H1 (cell line): ENCODE measurements around the gene C11orf98.

Experiments
- BCL11A ChIP-seq, 2 experiments: IDR thresholded peaks; one replicate each; pipeline ENCODE4 v1.6.1; 2011; ENCODE audit warnings: low read depth in 2 of 2, low read length in 2 of 2, mild to moderate bottlenecking in 2 of 2
- CBX5 ChIP-seq: fragments of 300-800, 300-1000 bp; sonication (generic); IDR thresholded peaks from 2 replicates; pipeline ENCODE4 v1.7.1; 2016; ENCODE audit warnings: antibody characterized with exemption, low read length, low read depth
- CBX8 ChIP-seq: fragments of 300-800, 300-1000 bp; sonication (generic); IDR thresholded peaks from 2 replicates; pipeline ENCODE4 v1.7.1; 2016; ENCODE audit warnings: low read depth, low read length, borderline replicate concordance
- CHD2 ChIP-seq: IDR thresholded peaks from 2 replicates; pipeline ENCODE4 v1.6.1; 2012; ENCODE audit warnings: low read length, improper control_type of control experiment
- EGR1 ChIP-seq: IDR thresholded peaks from 2 replicates; pipeline ENCODE4 v1.6.1; 2011; ENCODE audit warnings: low read depth, low read length, borderline replicate concordance
- EP300 ChIP-seq, 2 experiments: IDR thresholded peaks; 1 replicate in 1 of 2; 2 replicates in 1 of 2; pipeline ENCODE4 v1.6.1; 2011 to 2012; ENCODE audit warnings: low read depth in 2 of 2, low read length in 2 of 2, mild to moderate bottlenecking in 2 of 2, borderline replicate concordance in 1 of 2, inconsistent platforms in 1 of 2, moderate library complexity in 1 of 2
- EZH2 ChIP-seq: fragments of 200-600 bp; sonication (generic); IDR thresholded peaks from 2 replicates; pipeline ENCODE4 v1.7.1; 2012; ENCODE audit warnings: low read depth, mild to moderate bottlenecking, moderate library complexity, low read length, inconsistent platforms; ENCODE audit not compliant: severe bottlenecking
- RAD21 ChIP-seq, 2 experiments: IDR thresholded peaks in 1 of 2; conservative IDR thresholded peaks in 1 of 2; 2 replicates each; pipeline ENCODE4 v1.6.1; 2011; ENCODE audit warnings: low read depth in 2 of 2, low read length in 2 of 2, improper control_type of control experiment in 1 of 2, inconsistent platforms in 1 of 2, mild to moderate bottlenecking in 1 of 2, moderate library complexity in 1 of 2
- SUZ12 ChIP-seq: fragments of 200-600 bp; sonication (generic); IDR thresholded peaks from 2 replicates; pipeline ENCODE4 v1.6.1; 2012; ENCODE audit warnings: mild to moderate bottlenecking, inconsistent platforms, low read length, moderate library complexity, mixed read lengths
- TAF1 ChIP-seq: IDR thresholded peaks from 2 replicates; pipeline ENCODE4 v1.6.1; 2011; ENCODE audit warnings: mild to moderate bottlenecking, low read depth, low read length
- TF ChIP-seq, protein P1 (sequence below), 3 experiments: IDR thresholded peaks; 1 replicate in 2 of 3; 2 replicates in 1 of 3; pipeline versions ENCODE4 v1.5.1 to v1.6.1; 2011; ENCODE audit warnings: low read length in 3 of 3, mild to moderate bottlenecking in 3 of 3, inconsistent platforms in 2 of 3, low read depth in 1 of 3, moderate library complexity in 1 of 3; ENCODE audit not compliant: insufficient read depth in 1 of 3; ENCODE audit errors: control extremely low read depth in 1 of 3
- TF ChIP-seq, protein P2 (sequence below): IDR thresholded peaks from 2 replicates; pipeline ENCODE4 v1.6.1; 2012; ENCODE audit warnings: low read length, inconsistent platforms

DNA sequence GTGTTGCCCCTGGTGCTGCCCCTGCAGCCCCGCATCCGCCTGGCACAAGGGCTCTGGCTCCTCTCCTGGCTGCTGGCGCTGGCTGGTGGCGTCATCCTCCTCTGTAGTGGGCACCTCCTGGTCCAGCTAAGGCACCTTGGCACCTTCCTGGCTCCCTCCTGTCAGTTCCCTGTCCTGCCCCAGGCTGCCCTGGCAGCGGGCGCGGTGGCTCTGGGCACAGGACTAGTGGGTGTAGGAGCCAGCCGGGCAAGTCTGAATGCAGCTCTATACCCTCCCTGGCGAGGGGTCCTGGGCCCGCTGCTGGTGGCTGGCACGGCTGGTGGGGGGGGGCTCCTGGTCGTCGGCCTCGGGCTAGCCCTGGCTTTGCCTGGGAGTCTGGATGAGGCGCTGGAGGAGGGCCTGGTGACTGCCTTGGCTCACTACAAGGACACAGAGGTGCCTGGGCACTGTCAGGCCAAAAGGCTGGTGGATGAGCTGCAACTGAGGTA lies 51.7 kb downstream of the C11orf98 start:
- TF ChIP-seq, protein P1, sequence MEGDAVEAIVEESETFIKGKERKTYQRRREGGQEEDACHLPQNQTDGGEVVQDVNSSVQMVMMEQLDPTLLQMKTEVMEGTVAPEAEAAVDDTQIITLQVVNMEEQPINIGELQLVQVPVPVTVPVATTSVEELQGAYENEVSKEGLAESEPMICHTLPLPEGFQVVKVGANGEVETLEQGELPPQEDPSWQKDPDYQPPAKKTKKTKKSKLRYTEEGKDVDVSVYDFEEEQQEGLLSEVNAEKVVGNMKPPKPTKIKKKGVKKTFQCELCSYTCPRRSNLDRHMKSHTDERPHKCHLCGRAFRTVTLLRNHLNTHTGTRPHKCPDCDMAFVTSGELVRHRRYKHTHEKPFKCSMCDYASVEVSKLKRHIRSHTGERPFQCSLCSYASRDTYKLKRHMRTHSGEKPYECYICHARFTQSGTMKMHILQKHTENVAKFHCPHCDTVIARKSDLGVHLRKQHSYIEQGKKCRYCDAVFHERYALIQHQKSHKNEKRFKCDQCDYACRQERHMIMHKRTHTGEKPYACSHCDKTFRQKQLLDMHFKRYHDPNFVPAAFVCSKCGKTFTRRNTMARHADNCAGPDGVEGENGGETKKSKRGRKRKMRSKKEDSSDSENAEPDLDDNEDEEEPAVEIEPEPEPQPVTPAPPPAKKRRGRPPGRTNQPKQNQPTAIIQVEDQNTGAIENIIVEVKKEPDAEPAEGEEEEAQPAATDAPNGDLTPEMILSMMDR (IDR thresholded peaks at IDR 0.05; ENCODE audit: control extremely low read depth in 1 of 3, insufficient read depth in 1 of 3, low read depth in 1 of 3, low read length in 3 of 3) = no peak
- no peak for TF ChIP-seq EGR1
- TF ChIP-seq RAD21 (IDR thresholded peaks at IDR 0.05 in 1 of 2, conservative IDR thresholded peaks at IDR 0.05 in 1 of 2; ENCODE audit: low read depth in 2 of 2, low read length in 2 of 2) = no peak
- no peak for TF ChIP-seq CHD2
- TF ChIP-seq EZH2 = no peak
- no peak for TF ChIP-seq CBX5
- no peak for TF ChIP-seq CBX8
- no peak for TF ChIP-seq BCL11A (IDR thresholded peaks at IDR 0.05; ENCODE audit: low read depth in 2 of 2, low read length in 2 of 2)
- TF ChIP-seq, protein P2, sequence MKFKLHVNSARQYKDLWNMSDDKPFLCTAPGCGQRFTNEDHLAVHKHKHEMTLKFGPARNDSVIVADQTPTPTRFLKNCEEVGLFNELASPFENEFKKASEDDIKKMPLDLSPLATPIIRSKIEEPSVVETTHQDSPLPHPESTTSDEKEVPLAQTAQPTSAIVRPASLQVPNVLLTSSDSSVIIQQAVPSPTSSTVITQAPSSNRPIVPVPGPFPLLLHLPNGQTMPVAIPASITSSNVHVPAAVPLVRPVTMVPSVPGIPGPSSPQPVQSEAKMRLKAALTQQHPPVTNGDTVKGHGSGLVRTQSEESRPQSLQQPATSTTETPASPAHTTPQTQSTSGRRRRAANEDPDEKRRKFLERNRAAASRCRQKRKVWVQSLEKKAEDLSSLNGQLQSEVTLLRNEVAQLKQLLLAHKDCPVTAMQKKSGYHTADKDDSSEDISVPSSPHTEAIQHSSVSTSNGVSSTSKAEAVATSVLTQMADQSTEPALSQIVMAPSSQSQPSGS = no peak
- TF ChIP-seq EP300 (IDR thresholded peaks at IDR 0.05; ENCODE audit: borderline replicate concordance in 1 of 2, low read depth in 2 of 2, low read length in 2 of 2) = no peak
- TF ChIP-seq TAF1 = no peak
- no peak for TF ChIP-seq SUZ12
